ENCODE data around the gene CRYZ. TPM values are rescaled to one million over a fixed set of nuclear protein-coding genes. Genes with fewer than 3 reads are reported as not detected.

The CRYZ gene
- total RNA-seq, 1 donor from 2014 or later = 25.8 TPM

DNA sequence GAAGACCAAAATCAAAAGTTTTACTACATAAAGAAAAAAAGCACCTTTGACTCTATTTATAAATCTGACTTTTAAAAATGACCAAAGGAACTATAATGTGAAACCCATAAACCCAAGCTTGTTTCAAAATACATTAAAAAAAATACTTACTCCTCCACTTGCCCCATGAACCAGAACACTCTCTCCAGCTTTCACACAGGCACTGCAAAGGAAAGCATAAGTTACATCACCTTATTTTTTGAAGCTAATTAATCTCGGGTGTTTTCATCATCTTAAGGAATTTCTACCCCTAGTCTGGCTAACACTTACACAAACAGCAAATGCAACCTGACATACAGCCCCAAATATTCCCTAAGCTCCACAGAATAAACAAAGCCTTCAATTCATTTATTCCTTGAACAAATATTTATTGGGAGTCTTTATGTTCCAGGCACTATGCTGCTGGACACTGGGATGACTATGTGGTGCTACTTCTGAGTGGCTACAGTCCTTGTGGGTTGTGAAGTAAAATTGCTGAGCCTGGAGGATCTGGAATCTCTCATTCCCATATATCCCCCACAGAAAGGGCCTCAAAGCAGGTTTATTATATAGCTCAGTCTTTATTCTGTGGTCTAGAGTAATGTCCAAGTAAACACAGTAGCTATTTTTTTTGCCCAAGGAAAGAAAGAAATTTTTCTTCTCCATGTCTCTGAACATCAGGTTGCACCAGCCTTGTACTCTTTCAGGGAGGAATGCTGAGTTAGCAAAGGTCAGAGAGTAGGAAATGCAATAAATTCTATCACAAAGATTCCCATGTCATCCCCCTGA lies 18.2 kb downstream of the CRYZ start:
- TF ChIP-seq, protein P1, sequence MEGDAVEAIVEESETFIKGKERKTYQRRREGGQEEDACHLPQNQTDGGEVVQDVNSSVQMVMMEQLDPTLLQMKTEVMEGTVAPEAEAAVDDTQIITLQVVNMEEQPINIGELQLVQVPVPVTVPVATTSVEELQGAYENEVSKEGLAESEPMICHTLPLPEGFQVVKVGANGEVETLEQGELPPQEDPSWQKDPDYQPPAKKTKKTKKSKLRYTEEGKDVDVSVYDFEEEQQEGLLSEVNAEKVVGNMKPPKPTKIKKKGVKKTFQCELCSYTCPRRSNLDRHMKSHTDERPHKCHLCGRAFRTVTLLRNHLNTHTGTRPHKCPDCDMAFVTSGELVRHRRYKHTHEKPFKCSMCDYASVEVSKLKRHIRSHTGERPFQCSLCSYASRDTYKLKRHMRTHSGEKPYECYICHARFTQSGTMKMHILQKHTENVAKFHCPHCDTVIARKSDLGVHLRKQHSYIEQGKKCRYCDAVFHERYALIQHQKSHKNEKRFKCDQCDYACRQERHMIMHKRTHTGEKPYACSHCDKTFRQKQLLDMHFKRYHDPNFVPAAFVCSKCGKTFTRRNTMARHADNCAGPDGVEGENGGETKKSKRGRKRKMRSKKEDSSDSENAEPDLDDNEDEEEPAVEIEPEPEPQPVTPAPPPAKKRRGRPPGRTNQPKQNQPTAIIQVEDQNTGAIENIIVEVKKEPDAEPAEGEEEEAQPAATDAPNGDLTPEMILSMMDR (conservative IDR thresholded peaks at IDR 0.05) = no peak
- Mint-ChIP-seq H3K9me3 (no peaks in the 10 kb centered on the region), H3K27ac (no peak overlapping the region), H3K36me3 (no peaks in the 10 kb centered on the region), H3K4me3 (no peak overlapping the region), H3K4me1 (ENCODE audit: unreplicated experiment) (peaks cover 7% of the 10 kb centered on the region), H3K27me3 (no peaks in the 10 kb centered on the region)
- DNase-seq (ENCODE audit: extremely low spot score, unreplicated experiment) = no peak

DNA sequence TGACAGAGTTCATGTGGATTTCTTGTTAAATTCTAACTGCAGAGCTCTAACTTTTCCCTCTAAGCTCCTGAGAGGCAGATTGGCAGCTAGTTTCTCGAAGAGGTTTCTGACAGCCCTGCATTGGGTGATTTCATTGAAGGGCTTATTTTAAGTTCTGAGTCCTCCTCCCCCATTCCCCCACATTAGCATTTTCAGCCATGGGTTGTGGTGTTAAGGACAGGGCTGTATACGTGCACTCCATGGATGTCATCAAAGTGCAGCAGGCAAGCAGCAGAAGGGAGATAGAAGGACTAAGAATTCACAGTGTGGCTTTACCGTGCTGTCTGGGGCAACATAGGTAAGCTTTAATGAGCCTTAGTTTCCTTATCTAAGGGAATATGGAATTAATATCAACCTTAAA lies 19.0 kb downstream of the CRYZ start:
- H3K9me3 Mint-ChIP-seq = no peaks in the 10 kb centered on the region
- H3K36me3 Mint-ChIP-seq = no peaks in the 10 kb centered on the region
- H3K27ac Mint-ChIP-seq = no peak overlapping the region
- TF ChIP-seq, protein P1 (conservative IDR thresholded peaks at IDR 0.05) = no peak
- no peak for DNase-seq (ENCODE audit: extremely low spot score, unreplicated experiment)
- no peak overlapping the region for H3K4me3 Mint-ChIP-seq
- peaks cover 7% of the 10 kb centered on the region for H3K4me1 Mint-ChIP-seq (ENCODE audit: unreplicated experiment)
- H3K27me3 Mint-ChIP-seq = no peaks in the 10 kb centered on the region

DNA sequence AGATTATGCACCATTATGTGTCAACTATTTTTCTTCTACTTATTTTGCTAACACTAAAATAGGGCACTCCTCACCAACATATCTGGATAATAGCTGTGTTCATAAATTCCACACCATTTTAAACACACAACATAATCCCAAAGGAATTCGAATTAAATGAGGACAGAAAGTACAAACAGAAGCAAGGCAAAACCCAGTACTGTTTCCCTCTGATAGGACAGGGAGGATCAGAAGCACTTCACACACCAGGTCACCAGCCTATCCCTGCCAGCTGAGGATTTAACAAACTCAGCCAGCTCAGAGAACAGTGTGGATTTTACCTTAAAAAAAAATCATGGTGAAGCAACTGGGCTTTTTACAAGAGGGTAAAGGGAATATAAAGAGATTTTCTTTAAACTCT lies 20.0 kb downstream of the CRYZ start:
- Mint-ChIP-seq H3K27me3 (no peaks in the 10 kb centered on the region), H3K4me3 (no peak overlapping the region), H3K9me3 (no peaks in the 10 kb centered on the region), H3K4me1 (ENCODE audit: unreplicated experiment) (peaks cover 7% of the 10 kb centered on the region), H3K36me3 (peaks cover under 1% of the 10 kb centered on the region), H3K27ac (no peak overlapping the region)
- DNase-seq (ENCODE audit: extremely low spot score, unreplicated experiment) = no peak
- TF ChIP-seq, protein P1 (conservative IDR thresholded peaks at IDR 0.05) = no peak

DNA sequence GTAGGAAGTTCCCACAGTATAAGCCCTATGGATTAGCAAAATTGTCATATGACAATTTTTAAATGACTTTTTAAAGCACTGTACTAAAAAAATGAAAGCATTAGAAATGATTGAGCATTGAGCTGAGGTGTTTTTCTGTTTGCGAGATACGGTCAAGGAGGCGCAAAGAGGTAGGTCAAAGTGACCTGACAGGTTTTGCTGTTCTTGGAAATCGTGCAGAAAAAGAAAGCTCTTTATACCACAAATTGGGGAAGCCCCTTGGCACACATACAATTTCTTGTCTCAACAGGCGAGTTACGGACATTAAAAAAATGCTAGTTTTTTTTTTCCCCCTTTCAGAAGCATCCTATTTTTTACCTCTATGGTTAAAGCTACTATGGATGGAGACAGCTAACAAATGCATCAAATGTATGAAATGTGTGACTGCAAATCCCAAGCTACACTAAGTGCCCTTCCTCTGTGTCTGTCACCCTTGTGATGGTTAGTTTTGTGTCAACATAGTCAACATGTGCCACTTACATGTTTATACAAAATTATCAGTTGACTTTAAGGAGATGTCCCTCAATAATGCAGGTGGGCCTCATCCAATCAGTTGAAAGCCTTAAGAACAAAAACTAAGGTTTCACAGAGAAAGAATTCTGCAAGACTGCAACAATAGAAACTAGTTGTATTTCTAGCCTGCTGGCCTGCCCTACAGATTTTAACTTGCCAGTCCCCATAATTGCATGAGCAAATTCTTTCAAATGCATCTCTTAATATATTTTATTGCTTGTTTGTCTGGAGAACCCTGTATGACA lies 29.3 kb downstream of the CRYZ start:
- no peaks in the 10 kb centered on the region for H3K4me1 Mint-ChIP-seq (ENCODE audit: unreplicated experiment)
- H3K27ac Mint-ChIP-seq = no peak overlapping the region
- TF ChIP-seq, protein P1 (conservative IDR thresholded peaks at IDR 0.05) = no peak
- no peaks in the 10 kb centered on the region for H3K9me3 Mint-ChIP-seq
- peaks cover 9% of the 10 kb centered on the region for H3K36me3 Mint-ChIP-seq
- DNase-seq (ENCODE audit: extremely low spot score, unreplicated experiment) = no peak
- no peaks in the 10 kb centered on the region for H3K27me3 Mint-ChIP-seq
- H3K4me3 Mint-ChIP-seq = no peak overlapping the region

DNA sequence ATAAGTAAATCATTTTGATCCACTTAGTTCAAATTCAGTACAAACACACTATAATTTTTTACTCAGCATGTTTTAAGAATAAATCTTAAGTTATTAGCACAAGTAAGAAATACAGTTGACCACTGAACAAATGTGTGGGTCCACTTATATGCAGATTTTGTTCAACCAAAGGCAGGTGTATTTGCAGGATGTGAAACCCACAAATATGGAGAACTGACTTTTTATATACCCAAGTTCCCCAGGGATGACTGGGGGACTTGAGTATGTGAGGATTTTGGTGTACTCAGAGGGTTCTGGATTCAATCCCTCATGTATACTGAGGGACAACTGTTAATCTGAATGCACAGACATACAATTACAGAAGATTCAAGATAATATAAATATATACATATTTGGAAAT lies 33.5 kb downstream of the CRYZ start:
- Mint-ChIP-seq H3K27ac (no peak overlapping the region), H3K36me3 (peaks cover 5% of the 10 kb centered on the region), H3K4me3 (no peak overlapping the region), H3K27me3 (no peaks in the 10 kb centered on the region), H3K4me1 (ENCODE audit: unreplicated experiment) (no peaks in the 10 kb centered on the region), H3K9me3 (no peaks in the 10 kb centered on the region)
- no peak for DNase-seq (ENCODE audit: extremely low spot score, unreplicated experiment)
- TF ChIP-seq, protein P1 (conservative IDR thresholded peaks at IDR 0.05) = no peak
